GM12801 (cell line): Measurements from ENCODE around the gene TMPRSS11D.

Experiments
- CTCF ChIP-seq: IDR thresholded peaks from one replicate; pipeline ENCODE4 v1.5.1; 2011; ENCODE audit warnings: control low read depth; ENCODE audit not compliant: insufficient read length; ENCODE audit errors: extremely low read depth

The TMPRSS11D gene

GRCh38 chr4:67820903-67821302, 62.9 kb downstream of the TMPRSS11D start:
- no peak for TF ChIP-seq CTCF

- TF ChIP-seq CTCF = no peak
Observed at GRCh38 chr4:67810011-67810410, 73.8 kb downstream of the TMPRSS11D start.

- TF ChIP-seq CTCF = no peak
Observed at GRCh38 chr4:67809502-67809901, 74.3 kb downstream of the TMPRSS11D start.

- no peak for TF ChIP-seq CTCF
Observed at GRCh38 chr4:67796810-67797209, 87.0 kb downstream of the TMPRSS11D start.

- no peak for TF ChIP-seq CTCF
Observed at GRCh38 chr4:67790721-67791120, 93.1 kb downstream of the TMPRSS11D start.

GRCh38 chr4:67787311-67787710, 96.5 kb downstream of the TMPRSS11D start:
- no peak for TF ChIP-seq CTCF

- no peak for TF ChIP-seq CTCF
Observed at GRCh38 chr4:67785528-67785927, 98.3 kb downstream of the TMPRSS11D start.

- no peak for TF ChIP-seq CTCF
Observed at GRCh38 chr4:67779631-67780030, 104.2 kb downstream of the TMPRSS11D start.
